ENCODE results near the gene FMNL2. TPM values are rescaled to one million over a fixed set of nuclear protein-coding genes. Genes with fewer than 3 reads are reported as not detected.

Gene FMNL2
- polyA plus RNA-seq, 1 donor = 35.3 TPM

DNA sequence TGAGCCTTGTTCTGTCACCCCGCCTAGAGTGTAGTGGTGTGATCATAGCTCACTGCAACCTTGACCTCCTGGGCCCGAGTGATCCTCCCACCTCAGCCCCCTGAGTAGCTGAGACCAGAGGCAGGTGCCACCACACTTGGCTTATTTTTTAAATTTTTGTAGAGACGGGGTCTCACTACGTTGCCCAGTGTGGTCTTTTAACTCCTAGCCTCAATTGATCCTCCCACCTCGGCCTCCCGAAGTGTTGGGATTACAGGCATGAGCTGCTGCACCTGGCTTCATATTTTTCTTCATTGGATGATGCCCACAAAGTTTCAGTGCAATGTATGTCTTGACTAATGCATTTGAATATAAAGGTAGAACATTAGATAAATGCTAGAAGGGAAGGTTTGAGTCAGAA is 120.8 kb downstream of the FMNL2 start:
- H3K27ac ChIP-seq (ENCODE audit: low read length) = no peak overlapping the region
- H3K4me1 ChIP-seq (ENCODE audit: control insufficient read depth, insufficient read depth, low read length) = no peaks in the 10 kb centered on the region
- 100% methylated on average over 1 of the region's 6 CpGs for WGBS (ENCODE audit: insufficient coverage, low lambda C conversion rate)
- no peaks in the 10 kb centered on the region for H3K9me3 ChIP-seq (ENCODE audit: control insufficient read depth, low read depth, low read length)
- H3K27me3 ChIP-seq (ENCODE audit: control insufficient read depth, insufficient read depth, low read length) = no peaks in the 10 kb centered on the region
- H3K4me3 ChIP-seq (ENCODE audit: low read length) = no peak overlapping the region
- DNase-seq = no peak
- no peaks in the 10 kb centered on the region for H3K36me3 ChIP-seq (ENCODE audit: control insufficient read depth, insufficient read depth, low read length)

DNA sequence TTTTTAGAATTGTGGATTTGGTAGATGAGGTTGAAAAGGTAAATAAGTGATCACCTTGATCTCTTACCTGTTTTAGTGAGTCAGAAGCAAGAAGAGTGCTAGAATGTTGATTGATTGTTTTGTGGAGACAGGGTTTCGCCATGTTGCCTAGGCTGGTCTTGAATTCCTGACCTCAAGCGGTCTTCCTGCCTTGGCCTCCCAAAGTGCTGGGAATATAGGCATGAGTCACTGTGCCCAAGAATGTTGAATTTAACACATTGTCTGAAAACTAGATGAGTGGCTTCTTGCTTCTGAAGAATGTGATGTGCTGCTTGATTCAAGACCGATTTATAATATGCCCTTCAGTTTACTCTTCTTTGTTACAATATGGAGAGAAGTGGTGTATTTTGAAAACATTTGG is 121.3 kb downstream of the FMNL2 start:
- WGBS (ENCODE audit: insufficient coverage, low lambda C conversion rate) = 100% methylated on average over 1 of the region's 3 CpGs
- no peaks in the 10 kb centered on the region for H3K4me1 ChIP-seq (ENCODE audit: control insufficient read depth, insufficient read depth, low read length)

DNA sequence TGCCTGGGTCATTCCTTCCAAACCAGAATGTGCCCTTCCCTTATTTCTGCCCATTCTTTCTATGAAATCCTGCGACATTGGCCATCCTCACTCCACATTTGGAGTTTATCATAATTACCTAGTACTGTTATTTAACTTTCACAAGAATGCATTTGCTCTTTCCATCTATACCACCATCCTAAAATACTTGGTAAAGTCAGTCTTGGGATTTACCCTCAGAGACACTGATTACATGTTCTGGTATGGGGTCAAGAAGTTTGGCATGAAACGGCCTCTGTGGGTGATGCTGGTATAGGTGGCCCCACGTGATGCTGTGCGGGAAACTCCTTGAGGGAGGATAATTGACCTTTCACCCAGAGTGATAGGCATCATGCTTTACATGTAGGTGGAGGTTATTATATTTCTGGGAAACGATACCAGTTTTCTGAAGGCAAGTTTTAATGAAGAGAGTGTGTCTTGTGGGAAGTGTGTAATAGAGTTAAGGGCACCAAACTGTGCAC is 123.5 kb downstream of the FMNL2 start:
- no peaks in the 10 kb centered on the region for H3K4me1 ChIP-seq (ENCODE audit: control insufficient read depth, insufficient read depth, low read length)
- H3K36me3 ChIP-seq (ENCODE audit: control insufficient read depth, insufficient read depth, low read length) = no peaks in the 10 kb centered on the region
- WGBS (ENCODE audit: insufficient coverage, low lambda C conversion rate) = 100% methylated on average over 1 of the region's 5 CpGs
- no peak overlapping the region for H3K4me3 ChIP-seq (ENCODE audit: low read length)
- no peak overlapping the region for H3K27ac ChIP-seq (ENCODE audit: low read length)
- no peaks in the 10 kb centered on the region for H3K9me3 ChIP-seq (ENCODE audit: control insufficient read depth, low read depth, low read length)
- DNase-seq = no peak
- no peaks in the 10 kb centered on the region for H3K27me3 ChIP-seq (ENCODE audit: control insufficient read depth, insufficient read depth, low read length)

More for the DNA sequence above, 121.3 kb downstream of the FMNL2 start:
- no peaks in the 10 kb centered on the region for H3K9me3 ChIP-seq (ENCODE audit: control insufficient read depth, low read depth, low read length)
- DNase-seq = no peak
- H3K36me3 ChIP-seq (ENCODE audit: control insufficient read depth, insufficient read depth, low read length) = no peaks in the 10 kb centered on the region
- no peaks in the 10 kb centered on the region for H3K27me3 ChIP-seq (ENCODE audit: control insufficient read depth, insufficient read depth, low read length)
- H3K4me3 ChIP-seq (ENCODE audit: low read length) = no peak overlapping the region
- H3K27ac ChIP-seq (ENCODE audit: low read length) = no peak overlapping the region

DNA sequence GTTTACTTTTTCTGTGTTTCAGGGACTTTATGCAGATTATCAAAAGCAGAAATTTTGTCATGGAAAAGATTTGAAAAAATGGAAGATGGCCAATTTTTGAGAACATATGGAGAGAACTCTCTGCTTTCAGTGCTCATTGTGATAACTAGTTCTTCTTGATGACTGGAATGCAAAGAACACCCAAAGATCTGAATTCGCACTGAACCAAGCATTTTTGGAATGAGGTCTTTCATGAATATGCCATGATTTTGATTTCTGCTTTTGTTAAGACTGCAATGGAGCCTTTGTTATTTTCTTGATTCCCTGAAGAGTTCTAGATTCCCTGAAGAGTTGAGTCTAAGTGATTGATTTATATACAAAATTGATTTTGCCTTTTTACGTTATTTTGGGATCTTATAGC is 124.1 kb downstream of the FMNL2 start:
- 100% methylated on average over 1 of the region's 2 CpGs for WGBS (ENCODE audit: insufficient coverage, low lambda C conversion rate)
- no peaks in the 10 kb centered on the region for H3K9me3 ChIP-seq (ENCODE audit: control insufficient read depth, low read depth, low read length)
- no peak overlapping the region for H3K4me3 ChIP-seq (ENCODE audit: low read length)
- DNase-seq = no peak
- H3K36me3 ChIP-seq (ENCODE audit: control insufficient read depth, insufficient read depth, low read length) = no peaks in the 10 kb centered on the region
- no peaks in the 10 kb centered on the region for H3K27me3 ChIP-seq (ENCODE audit: control insufficient read depth, insufficient read depth, low read length)
- no peak overlapping the region for H3K27ac ChIP-seq (ENCODE audit: low read length)
- no peaks in the 10 kb centered on the region for H3K4me1 ChIP-seq (ENCODE audit: control insufficient read depth, insufficient read depth, low read length)

DNA sequence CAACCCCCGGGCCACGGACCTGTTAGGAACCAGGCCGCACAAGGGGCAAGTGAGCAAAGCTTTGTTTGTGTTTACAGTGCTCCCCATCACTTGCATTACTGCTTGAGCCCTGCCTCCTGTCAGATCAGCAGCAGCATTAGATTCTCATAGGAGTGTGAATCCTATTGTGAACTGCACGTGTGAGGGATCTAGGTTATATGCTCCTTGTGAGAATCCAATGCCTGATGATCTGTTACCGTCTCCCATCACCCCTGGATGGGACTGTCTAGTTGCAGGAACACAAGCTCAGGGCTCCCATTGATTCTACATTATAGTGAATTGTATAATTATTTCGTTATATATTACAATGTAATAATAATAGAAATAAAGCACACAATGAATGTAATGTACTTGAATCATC is 125.6 kb downstream of the FMNL2 start:
- H3K9me3 ChIP-seq (ENCODE audit: control insufficient read depth, low read depth, low read length) = no peaks in the 10 kb centered on the region
- WGBS (ENCODE audit: insufficient coverage, low lambda C conversion rate) = 100% methylated on average over 1 of the region's 6 CpGs
- DNase-seq = no peak
- no peaks in the 10 kb centered on the region for H3K4me1 ChIP-seq (ENCODE audit: control insufficient read depth, insufficient read depth, low read length)
- no peak overlapping the region for H3K4me3 ChIP-seq (ENCODE audit: low read length)
- H3K27ac ChIP-seq (ENCODE audit: low read length) = no peak overlapping the region
- no peaks in the 10 kb centered on the region for H3K27me3 ChIP-seq (ENCODE audit: control insufficient read depth, insufficient read depth, low read length)
- no peaks in the 10 kb centered on the region for H3K36me3 ChIP-seq (ENCODE audit: control insufficient read depth, insufficient read depth, low read length)

DNA sequence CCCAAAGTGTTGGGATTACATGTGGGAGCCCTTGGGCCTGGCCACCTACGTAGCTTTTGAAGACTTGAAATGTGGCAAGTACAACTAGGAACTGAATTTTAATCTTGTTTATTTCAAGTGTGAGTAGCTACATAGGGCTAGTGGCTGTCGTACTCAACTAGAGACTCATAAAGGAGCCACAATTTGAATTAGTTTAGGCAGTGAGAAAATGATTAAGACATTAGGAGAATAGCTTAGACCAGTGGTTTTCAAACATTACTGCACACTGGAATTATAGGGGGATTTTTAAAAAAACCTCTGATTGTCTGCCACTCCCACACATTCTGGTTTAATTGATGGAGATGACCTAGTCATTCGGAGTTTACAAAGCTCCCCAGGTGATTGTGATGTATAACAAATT is 127.1 kb downstream of the FMNL2 start:
- DNase-seq = no peak
- H3K9me3 ChIP-seq (ENCODE audit: control insufficient read depth, low read depth, low read length) = no peaks in the 10 kb centered on the region
- H3K4me1 ChIP-seq (ENCODE audit: control insufficient read depth, insufficient read depth, low read length) = peaks cover 3% of the 10 kb centered on the region
- H3K27me3 ChIP-seq (ENCODE audit: control insufficient read depth, insufficient read depth, low read length) = no peaks in the 10 kb centered on the region
- H3K4me3 ChIP-seq (ENCODE audit: low read length) = no peak overlapping the region
- no peaks in the 10 kb centered on the region for H3K36me3 ChIP-seq (ENCODE audit: control insufficient read depth, insufficient read depth, low read length)
- 100% methylated on average over 1 of the region's 3 CpGs for WGBS (ENCODE audit: insufficient coverage, low lambda C conversion rate)
- H3K27ac ChIP-seq (ENCODE audit: low read length) = no peak overlapping the region

DNA sequence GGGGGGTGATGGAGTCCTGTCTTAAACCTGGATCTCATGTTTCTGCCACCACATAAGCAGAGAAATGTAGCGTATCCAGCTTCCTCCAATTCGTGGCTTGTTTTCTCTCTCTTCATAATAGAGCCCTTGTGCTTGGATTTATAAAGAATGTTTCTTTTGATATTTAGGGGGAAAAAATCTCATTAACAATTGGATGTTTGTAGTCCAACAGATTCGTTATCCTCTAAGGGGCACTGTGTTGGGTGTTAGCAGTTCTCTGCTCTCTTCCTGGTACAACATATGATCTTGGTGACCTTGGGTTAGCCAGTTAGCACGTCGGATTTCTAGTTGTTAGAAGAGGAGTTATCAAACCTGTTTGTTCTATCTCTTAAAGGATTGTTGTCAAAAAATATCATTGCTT is 127.8 kb downstream of the FMNL2 start:
- no peaks in the 10 kb centered on the region for H3K36me3 ChIP-seq (ENCODE audit: control insufficient read depth, insufficient read depth, low read length)
- no CpG with 5 or more reads among the region's 5 CpGs for WGBS (ENCODE audit: insufficient coverage, low lambda C conversion rate)
- H3K9me3 ChIP-seq (ENCODE audit: control insufficient read depth, low read depth, low read length) = no peaks in the 10 kb centered on the region
- H3K4me1 ChIP-seq (ENCODE audit: control insufficient read depth, insufficient read depth, low read length) = peaks cover 4% of the 10 kb centered on the region
- no peaks in the 10 kb centered on the region for H3K27me3 ChIP-seq (ENCODE audit: control insufficient read depth, insufficient read depth, low read length)
- DNase-seq = no peak
- no peak overlapping the region for H3K4me3 ChIP-seq (ENCODE audit: low read length)
- no peak overlapping the region for H3K27ac ChIP-seq (ENCODE audit: low read length)

DNA sequence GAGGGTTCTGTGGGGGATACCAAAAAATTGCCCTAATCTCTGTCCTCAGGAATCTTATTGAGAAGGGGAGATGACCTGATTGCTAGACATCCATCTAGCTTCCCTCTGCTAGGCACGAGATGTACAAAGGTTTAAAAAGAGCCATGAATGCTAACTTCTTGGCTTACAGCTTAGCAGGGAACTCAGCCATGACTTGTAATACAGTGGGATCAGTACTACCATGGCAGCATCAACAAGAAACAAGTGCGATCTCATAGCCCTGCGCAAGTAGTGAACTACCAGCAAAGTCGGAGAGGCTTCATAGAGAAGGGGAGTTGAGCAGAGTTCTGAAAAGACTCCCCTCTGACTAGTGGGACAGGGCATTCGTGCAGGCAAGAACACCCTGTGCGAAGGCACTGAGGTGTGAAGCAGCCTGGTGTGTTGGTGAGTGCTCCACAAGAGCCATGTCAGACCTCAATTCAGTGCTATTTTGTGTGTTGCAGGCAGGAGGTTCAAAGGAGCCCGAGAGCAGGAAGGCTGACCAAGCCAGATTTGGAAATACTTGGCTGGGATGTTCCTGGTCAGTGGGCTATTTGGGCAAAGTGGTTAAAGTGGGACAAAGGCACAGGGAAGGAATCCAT is 130.0 kb downstream of the FMNL2 start:
- WGBS (ENCODE audit: insufficient coverage, low lambda C conversion rate) = no CpG with 5 or more reads among the region's 7 CpGs
- Histone ChIP-seq H3K27me3 (ENCODE audit: control insufficient read depth, insufficient read depth, low read length) (no peaks in the 10 kb centered on the region), H3K4me3 (ENCODE audit: low read length) (no peak overlapping the region), H3K4me1 (ENCODE audit: control insufficient read depth, insufficient read depth, low read length) (peaks cover 11% of the 10 kb centered on the region), H3K9me3 (ENCODE audit: control insufficient read depth, low read depth, low read length) (no peaks in the 10 kb centered on the region), H3K27ac (ENCODE audit: low read length) (no peak overlapping the region), H3K36me3 (ENCODE audit: control insufficient read depth, insufficient read depth, low read length) (no peaks in the 10 kb centered on the region)
- no peak for DNase-seq

DNA sequence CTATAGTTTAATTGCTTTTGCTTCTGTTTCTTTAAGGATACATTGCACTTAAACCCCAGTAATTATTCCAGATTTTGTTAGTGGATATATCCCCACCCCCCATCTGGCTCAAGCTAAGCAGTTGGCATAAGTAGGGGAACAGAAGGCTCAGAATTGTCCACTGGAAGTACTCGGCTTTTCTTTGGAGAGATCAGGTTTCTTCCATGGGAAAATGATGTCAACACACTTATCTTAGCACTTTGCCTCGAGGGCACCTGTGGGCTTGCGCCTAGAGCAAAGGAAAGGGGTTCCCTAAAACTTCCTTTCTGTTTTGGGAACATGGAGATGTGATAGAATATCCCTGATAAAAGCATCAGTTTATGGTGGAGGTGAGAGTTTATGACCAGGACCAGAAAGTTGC is 130.6 kb downstream of the FMNL2 start:
- Histone ChIP-seq H3K27ac (ENCODE audit: low read length) (no peak overlapping the region), H3K36me3 (ENCODE audit: control insufficient read depth, insufficient read depth, low read length) (no peaks in the 10 kb centered on the region)

DNA sequence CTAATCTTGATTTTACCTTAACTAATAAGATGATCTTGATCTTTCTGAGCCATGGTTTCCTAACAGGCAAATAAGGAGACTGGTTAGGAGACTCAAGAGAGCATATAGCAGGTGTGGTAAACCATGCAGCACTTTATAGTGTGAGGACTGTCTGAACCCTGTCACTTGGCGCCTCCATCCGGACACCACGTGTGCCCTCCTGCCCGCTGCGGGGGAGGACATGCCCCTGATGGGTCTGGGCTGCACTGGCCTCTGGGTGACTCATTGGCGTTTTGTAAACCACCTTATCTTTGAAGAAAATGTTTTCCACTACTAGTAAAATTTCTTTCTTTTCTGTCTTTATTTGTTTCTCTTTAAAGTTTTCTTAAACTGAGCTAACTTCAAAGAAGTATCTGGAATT is 131.1 kb downstream of the FMNL2 start:
- peak; percentile 40 to 57 for DNase-seq
- no peaks in the 10 kb centered on the region for H3K36me3 ChIP-seq (ENCODE audit: control insufficient read depth, insufficient read depth, low read length)
- WGBS (ENCODE audit: insufficient coverage, low lambda C conversion rate) = 71% methylated on average over 1 of the region's 6 CpGs
- no peaks in the 10 kb centered on the region for H3K9me3 ChIP-seq (ENCODE audit: control insufficient read depth, low read depth, low read length)
- H3K27ac ChIP-seq (ENCODE audit: low read length) = no peak overlapping the region
- H3K27me3 ChIP-seq (ENCODE audit: control insufficient read depth, insufficient read depth, low read length) = no peaks in the 10 kb centered on the region
- H3K4me3 ChIP-seq (ENCODE audit: low read length) = no peak overlapping the region
- H3K4me1 ChIP-seq (ENCODE audit: control insufficient read depth, insufficient read depth, low read length) = peaks cover 16% of the 10 kb centered on the region

More for the DNA sequence above, 130.6 kb downstream of the FMNL2 start:
- WGBS (ENCODE audit: insufficient coverage, low lambda C conversion rate) = no CpG with 5 or more reads among the region's 3 CpGs
- Histone ChIP-seq H3K27me3 (ENCODE audit: control insufficient read depth, insufficient read depth, low read length) (no peaks in the 10 kb centered on the region), H3K4me1 (ENCODE audit: control insufficient read depth, insufficient read depth, low read length) (peaks cover 12% of the 10 kb centered on the region), H3K9me3 (ENCODE audit: control insufficient read depth, low read depth, low read length) (no peaks in the 10 kb centered on the region), H3K4me3 (ENCODE audit: low read length) (no peak overlapping the region)
- no peak for DNase-seq

DNA sequence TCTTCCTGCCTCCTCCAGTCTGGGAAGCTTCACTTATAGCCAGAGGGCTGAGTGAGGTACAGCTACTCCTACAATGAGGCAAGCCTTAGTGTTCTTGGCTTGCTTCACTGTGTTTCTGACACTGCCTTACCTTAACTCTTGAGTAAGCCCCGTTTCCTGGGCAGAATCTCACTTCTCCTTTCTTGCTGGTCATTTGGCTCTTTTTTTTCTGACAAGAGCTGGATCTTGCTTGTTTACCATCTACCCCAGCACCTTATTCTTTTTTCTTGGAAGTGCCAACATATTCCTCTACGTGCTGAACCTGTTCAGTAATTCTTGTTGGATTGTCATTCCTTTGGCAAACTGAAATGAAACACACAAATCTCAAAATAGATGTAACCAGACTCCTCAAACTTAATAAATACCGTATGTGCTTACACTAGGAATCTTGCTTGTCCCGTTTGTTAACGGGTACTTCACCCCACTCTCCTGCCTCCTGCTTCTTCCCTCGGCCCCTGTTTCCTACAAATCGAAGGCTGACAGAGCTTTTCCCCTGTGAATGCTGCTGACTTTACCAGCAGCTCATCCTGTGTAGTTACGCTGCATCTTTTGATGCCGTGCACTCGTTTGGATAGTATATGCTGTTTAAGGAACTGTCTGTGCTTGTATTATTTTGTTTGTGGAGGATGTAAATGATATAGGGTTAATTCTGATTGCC is 132.2 kb downstream of the FMNL2 start:
- WGBS (ENCODE audit: insufficient coverage, low lambda C conversion rate) = 71% methylated on average over 1 of the region's 10 CpGs
- DNase-seq = no peak
- Histone ChIP-seq H3K4me1 (ENCODE audit: control insufficient read depth, insufficient read depth, low read length) (peaks cover 24% of the 10 kb centered on the region), H3K4me3 (ENCODE audit: low read length) (no peak overlapping the region), H3K27ac (ENCODE audit: low read length) (no peak overlapping the region), H3K36me3 (ENCODE audit: control insufficient read depth, insufficient read depth, low read length) (no peaks in the 10 kb centered on the region), H3K9me3 (ENCODE audit: control insufficient read depth, low read depth, low read length) (no peaks in the 10 kb centered on the region), H3K27me3 (ENCODE audit: control insufficient read depth, insufficient read depth, low read length) (no peaks in the 10 kb centered on the region)

All from large intestine (tissue), 3 donors.